ENCODE data around the gene TLX2.
A peak's percentile ranks its signal among the peaks of the same experiment; 100 is the strongest.

TLX2 gene

DNA sequence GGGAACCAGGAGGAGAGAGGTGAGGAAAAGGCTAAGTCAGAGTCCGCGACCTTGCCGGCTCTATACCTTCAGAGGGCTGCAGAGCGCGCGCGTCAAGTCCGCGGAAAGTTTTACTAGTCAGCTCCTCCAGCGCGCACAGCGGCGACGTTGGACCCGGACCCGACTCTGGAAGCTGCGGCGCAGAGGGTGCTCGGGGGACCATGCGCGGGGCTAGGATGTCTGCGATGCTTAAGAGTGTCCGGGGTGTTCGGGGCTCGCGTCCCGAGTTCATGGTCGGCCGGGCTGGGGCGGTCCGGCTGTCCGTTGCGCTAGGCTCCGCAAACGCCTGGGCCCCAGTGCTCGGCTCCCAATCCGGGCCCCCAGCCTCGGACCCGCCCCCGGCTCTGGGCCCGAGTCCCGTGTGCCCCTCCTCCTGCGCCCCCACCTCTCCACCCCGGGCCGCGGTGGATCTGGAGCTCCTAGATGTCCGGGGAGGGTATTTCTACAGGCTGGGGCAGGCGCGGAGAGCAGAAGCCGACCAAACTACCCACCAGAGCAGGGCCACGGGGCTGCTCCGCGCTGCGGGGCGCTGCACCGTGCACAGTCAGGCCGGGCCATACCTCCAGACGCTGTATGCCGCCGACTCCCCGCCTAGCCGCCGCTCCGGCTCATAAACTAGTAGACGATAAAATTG, 14.8 kb upstream of the TLX2 start, which contains the start of gene LBX2:
TSS of gene LBX2 (minus strand) at position 337 of the 673 bp plus-strand sequence. CDS start at position 271, 66 bp downstream.
- Histone ChIP-seq H3K9ac (ENCODE audit: low read length) (no peak within 1 kb of the TSS), H3K27me3 (ENCODE audit: control insufficient read depth, insufficient read depth, low read length) (peaks cover 96% of the 10 kb centered on the region), H3K9me3 (ENCODE audit: control insufficient read depth, low read depth, low read length) (no peaks in the 10 kb centered on the region), H3K36me3 (ENCODE audit: control insufficient read depth, low read depth, low read length) (no peaks in the 10 kb centered on the region), H3K4me1 (ENCODE audit: control insufficient read depth, low read depth, low read length) (peaks cover 37% of the 10 kb centered on the region), H3K4me3 (ENCODE audit: low read length) (peak within 1 kb of the TSS; percentile 55), H3K27ac (ENCODE audit: low read length) (no peak within 1 kb of the TSS)

DNA sequence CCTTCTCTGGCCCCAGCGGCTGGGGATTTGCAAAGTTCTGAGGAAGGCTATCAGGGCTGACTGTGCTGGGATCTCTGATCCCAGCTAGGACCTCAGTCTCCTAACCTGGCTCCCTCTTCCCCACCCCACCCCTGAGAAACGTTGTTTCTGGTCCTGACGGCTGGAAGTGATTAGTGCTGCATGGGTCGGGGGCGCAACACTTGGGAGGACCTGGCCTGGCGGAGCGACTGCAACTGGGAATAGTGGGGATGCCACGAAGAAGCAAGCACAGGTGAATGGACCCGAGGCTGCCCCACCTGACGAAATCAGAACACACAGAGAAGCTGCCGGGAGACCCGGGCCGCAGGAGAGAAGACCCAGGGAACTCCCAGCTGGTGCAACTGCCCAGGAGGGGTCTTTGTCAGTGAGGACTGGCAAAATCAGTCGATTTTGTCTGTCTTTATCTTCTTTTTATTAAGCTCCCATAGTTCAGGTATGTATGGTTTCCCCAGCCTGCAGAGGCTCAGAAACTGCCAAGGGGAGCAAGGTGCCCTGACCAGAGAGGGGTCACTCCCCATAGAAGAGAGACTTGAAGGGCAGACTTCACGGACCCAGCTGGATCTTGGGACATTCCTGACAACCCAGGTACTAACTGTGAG, 14.2 kb upstream of the TLX2 start:
- Histone ChIP-seq H3K36me3 (ENCODE audit: control insufficient read depth, low read depth, low read length) (peaks cover under 1% of the 10 kb centered on the region), H3K27ac (ENCODE audit: low read length) (no peak overlapping the region), H3K9me3 (ENCODE audit: control insufficient read depth, low read depth, low read length) (no peaks in the 10 kb centered on the region), H3K4me1 (ENCODE audit: control insufficient read depth, low read depth, low read length) (peaks cover 37% of the 10 kb centered on the region), H3K27me3 (ENCODE audit: control insufficient read depth, insufficient read depth, low read length) (peaks cover 100% of the 10 kb centered on the region), H3K9ac (ENCODE audit: low read length) (no peak overlapping the region), H3K4me3 (ENCODE audit: low read length) (peak overlapping the region; percentile 55)

DNA sequence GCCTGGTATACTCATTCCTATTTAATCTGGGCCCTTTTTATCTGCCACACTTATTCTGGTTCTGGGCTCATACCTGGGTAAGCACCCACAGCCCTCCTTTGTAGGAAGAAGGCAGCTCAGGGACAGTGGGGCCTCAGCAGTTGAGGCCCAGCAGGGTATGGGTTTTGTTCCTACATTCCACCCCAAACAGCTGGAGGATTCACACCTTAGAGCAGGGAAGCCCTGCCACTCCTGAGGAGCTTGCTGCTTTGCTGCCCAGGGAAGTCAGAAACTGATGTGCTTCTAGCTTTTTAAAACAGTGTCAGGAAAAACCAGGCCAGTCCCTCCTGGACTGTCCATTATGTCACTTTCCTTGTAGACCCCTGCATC, 13.7 kb upstream of the TLX2 start:
- Histone ChIP-seq H3K36me3 (ENCODE audit: control insufficient read depth, low read depth, low read length) (peaks cover 6% of the 10 kb centered on the region), H3K27ac (ENCODE audit: low read length) (no peak overlapping the region), H3K9me3 (ENCODE audit: control insufficient read depth, low read depth, low read length) (no peaks in the 10 kb centered on the region), H3K27me3 (ENCODE audit: control insufficient read depth, insufficient read depth, low read length) (peaks cover 100% of the 10 kb centered on the region), H3K4me1 (ENCODE audit: control insufficient read depth, low read depth, low read length) (peaks cover 37% of the 10 kb centered on the region), H3K4me3 (ENCODE audit: low read length) (no peak overlapping the region), H3K9ac (ENCODE audit: low read length) (no peak overlapping the region)

DNA sequence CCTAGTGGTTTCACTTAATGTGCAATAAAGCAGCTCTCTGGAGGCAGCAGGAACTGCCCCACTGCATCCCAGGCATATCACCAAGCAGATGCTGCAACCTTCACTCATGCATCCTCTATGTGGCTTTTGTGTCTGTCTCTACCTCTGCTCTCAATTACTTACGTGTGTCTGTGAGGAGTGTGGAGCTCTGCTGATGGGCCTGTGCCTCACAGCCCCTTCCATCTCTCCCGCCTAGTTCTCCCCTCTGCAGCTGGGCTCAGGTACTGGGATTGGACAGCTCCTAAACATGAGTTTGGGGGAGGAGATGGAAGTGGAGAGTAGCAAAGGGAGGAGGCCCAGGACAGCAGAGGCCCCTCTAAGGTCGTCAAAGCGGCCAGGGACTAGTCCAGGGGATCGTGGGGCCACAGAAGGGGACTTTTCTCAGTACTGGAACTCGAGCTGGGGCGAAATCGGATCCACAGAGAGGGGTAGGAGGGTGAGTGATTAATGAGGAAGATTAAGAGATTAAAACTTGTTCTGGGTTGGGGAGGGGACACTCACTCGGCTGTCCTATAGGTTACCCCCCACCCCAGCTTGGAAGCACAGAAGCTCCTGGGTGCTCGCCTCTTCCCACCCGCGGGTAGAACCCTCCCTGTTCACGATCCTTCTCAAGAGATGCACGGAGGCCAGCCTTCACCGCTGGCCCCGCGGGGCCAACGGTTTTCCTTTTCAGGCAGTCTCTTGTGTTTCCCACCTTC, 12.7 kb upstream of the TLX2 start:
- H3K4me3 ChIP-seq (ENCODE audit: low read length) = peak overlapping the region; percentile 52
- peaks cover 10% of the 10 kb centered on the region for H3K36me3 ChIP-seq (ENCODE audit: control insufficient read depth, low read depth, low read length)
- peaks cover 100% of the 10 kb centered on the region for H3K27me3 ChIP-seq (ENCODE audit: control insufficient read depth, insufficient read depth, low read length)
- no peaks in the 10 kb centered on the region for H3K9me3 ChIP-seq (ENCODE audit: control insufficient read depth, low read depth, low read length)
- peaks cover 37% of the 10 kb centered on the region for H3K4me1 ChIP-seq (ENCODE audit: control insufficient read depth, low read depth, low read length)
- H3K27ac ChIP-seq (ENCODE audit: low read length) = no peak overlapping the region
- no peak overlapping the region for H3K9ac ChIP-seq (ENCODE audit: low read length)

DNA sequence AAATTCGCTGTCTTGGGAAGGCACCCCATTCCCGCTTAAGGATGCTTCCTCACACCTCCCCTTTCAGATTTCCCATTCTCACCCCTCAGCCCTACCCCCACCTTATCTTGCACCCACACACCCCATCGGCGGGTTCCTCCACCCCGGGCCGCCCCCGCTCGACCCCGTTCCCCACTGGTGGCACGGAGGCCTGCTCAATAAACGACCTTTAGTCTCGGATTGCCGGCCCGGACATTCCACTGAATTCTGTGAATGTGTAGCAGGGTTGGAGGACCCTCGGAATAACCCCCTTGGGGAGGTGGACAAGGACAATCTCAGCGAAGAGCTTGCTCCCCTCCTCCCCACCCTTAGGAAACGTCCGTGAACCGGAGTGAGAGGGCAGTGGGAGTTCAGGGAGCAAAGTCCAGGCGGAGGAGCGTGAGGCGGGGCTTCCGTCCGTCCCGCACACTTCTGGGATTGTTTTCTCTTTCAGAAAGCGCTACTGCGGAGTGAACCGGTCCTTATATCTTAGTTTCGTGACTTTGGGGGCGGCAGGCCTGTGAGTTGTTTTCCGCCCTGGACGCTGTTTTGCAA, 12.0 kb upstream of the TLX2 start:
- no peak overlapping the region for H3K27ac ChIP-seq (ENCODE audit: low read length)
- no peaks in the 10 kb centered on the region for H3K9me3 ChIP-seq (ENCODE audit: control insufficient read depth, low read depth, low read length)
- peak overlapping the region; percentile 52 for H3K4me3 ChIP-seq (ENCODE audit: low read length)
- no peak overlapping the region for H3K9ac ChIP-seq (ENCODE audit: low read length)
- H3K27me3 ChIP-seq (ENCODE audit: control insufficient read depth, insufficient read depth, low read length) = peaks cover 96% of the 10 kb centered on the region
- H3K4me1 ChIP-seq (ENCODE audit: control insufficient read depth, low read depth, low read length) = peaks cover 42% of the 10 kb centered on the region
- H3K36me3 ChIP-seq (ENCODE audit: control insufficient read depth, low read depth, low read length) = peaks cover 10% of the 10 kb centered on the region

DNA sequence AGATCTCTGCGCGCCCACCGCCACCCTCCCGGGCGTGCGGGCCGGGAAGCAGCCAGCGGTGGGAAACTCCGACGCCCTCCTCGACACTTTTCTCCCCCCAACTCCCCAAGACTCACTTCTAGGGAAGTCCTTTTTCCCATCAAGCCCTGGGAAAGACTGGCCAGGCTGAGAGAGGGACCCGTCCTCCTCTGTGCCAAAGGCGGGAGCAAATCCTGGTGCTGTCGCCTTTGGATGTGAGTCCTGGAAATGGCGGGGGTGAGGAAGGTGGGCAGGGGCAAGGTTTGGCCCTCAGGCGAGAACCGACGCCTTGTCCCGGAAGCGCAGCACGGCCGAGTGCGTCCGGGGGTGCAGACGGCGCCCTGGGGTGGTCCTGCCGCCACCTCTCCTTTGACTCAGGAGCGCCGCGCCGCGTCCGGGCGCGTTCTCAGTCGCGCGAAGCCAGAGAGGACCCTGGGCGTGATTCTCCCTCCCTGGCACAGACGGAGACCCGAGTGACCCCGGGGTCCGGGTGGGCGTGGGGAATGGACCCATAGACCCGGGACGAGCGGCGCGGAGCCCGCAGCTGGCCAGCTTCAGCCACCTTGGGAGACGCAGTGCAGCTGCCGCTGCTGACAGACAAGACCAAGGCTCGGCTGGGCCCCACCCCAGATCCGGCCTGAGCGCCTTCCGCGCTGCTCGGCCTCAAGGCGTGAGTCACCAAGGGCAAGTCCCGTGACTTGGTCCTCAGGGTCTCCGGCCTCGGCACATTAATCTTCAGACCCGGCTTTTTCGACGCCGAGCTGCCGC, 11.3 kb upstream of the TLX2 start:
- Histone ChIP-seq H3K9me3 (ENCODE audit: control insufficient read depth, low read depth, low read length) (no peaks in the 10 kb centered on the region), H3K27ac (ENCODE audit: low read length) (no peak overlapping the region), H3K36me3 (ENCODE audit: control insufficient read depth, low read depth, low read length) (peaks cover 10% of the 10 kb centered on the region), H3K9ac (ENCODE audit: low read length) (no peak overlapping the region), H3K4me3 (ENCODE audit: low read length) (peak overlapping the region; percentile 52), H3K4me1 (ENCODE audit: control insufficient read depth, low read depth, low read length) (peaks cover 42% of the 10 kb centered on the region), H3K27me3 (ENCODE audit: control insufficient read depth, insufficient read depth, low read length) (peaks cover 90% of the 10 kb centered on the region)

DNA sequence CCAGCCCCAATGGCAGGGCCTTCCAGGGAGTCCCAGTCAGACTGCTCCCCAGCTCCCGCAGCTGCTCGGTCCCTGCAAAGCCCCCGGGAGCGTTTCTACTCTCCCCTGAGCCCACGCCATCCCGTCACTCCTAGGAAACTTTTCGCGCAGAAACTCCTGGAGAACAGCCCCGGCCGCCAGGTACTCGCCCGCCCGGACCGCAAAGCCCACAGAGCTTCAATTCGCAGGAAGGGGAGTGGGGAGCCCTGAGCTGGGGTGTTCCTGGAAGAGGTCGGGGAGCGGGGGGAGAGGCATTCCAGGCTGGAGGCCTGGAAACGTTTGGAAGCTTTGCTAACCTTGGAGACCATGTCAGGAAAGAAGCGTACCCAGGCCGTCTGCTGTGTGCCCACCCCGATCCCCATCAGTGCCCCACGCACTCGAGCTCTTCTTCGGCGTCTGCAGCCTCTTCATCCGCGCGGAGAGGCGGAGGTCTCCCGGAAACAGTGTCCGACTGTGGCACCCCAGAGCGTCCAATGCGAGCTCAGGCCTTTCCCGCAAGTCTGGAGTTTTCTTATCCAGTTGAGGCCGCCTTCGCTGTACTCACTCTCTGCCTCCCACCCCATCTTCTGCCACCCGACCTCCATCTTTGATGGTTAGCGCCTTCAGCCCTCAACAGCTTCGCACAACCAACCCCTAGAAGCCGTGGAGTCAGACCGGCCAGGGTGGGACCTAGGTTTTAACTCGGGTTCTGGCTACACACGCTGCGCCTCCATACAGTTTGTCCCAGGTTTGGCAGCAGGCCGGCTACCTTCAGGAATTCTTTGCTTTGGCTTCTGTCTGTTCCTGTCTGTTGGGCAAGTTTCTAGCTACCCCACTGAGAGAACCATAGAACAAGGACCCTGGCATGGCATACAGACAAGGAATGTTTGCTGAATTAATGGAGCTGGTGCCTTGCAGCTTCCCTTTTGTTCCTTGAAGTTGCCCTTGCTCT, 10.5 kb upstream of the TLX2 start:
- Histone ChIP-seq H3K27me3 (ENCODE audit: control insufficient read depth, insufficient read depth, low read length) (peaks cover 90% of the 10 kb centered on the region), H3K9me3 (ENCODE audit: control insufficient read depth, low read depth, low read length) (no peaks in the 10 kb centered on the region), H3K4me3 (ENCODE audit: low read length) (peak overlapping the region; percentile 52), H3K27ac (ENCODE audit: low read length) (no peak overlapping the region), H3K4me1 (ENCODE audit: control insufficient read depth, low read depth, low read length) (peaks cover 44% of the 10 kb centered on the region), H3K9ac (ENCODE audit: low read length) (no peak overlapping the region), H3K36me3 (ENCODE audit: control insufficient read depth, low read depth, low read length) (peaks cover 10% of the 10 kb centered on the region)

DNA sequence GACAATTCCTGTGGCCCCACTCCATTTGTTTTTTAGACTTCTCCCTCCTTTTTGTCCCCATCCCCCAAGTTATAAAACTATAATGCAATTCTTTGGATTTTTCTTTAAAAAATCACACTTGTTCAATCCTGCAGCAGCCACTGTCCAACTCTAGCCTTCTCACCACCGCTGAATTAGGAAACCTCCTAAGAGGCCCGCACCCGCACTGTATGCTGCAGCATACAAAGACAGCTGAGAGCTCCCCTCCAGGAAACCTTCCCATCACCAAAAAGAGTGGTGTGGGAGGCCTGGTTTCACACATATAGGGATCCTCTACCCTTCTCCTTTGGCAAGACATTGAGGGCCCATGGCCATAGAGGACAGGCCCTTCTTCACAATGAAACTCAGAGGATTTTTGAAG, 9.7 kb upstream of the TLX2 start:
- H3K27me3 ChIP-seq (ENCODE audit: control insufficient read depth, insufficient read depth, low read length) = peaks cover 90% of the 10 kb centered on the region
- peaks cover 10% of the 10 kb centered on the region for H3K36me3 ChIP-seq (ENCODE audit: control insufficient read depth, low read depth, low read length)
- no peak overlapping the region for H3K4me3 ChIP-seq (ENCODE audit: low read length)
- no peaks in the 10 kb centered on the region for H3K9me3 ChIP-seq (ENCODE audit: control insufficient read depth, low read depth, low read length)
- peaks cover 40% of the 10 kb centered on the region for H3K4me1 ChIP-seq (ENCODE audit: control insufficient read depth, low read depth, low read length)
- H3K27ac ChIP-seq (ENCODE audit: low read length) = no peak overlapping the region
- no peak overlapping the region for H3K9ac ChIP-seq (ENCODE audit: low read length)

DNA sequence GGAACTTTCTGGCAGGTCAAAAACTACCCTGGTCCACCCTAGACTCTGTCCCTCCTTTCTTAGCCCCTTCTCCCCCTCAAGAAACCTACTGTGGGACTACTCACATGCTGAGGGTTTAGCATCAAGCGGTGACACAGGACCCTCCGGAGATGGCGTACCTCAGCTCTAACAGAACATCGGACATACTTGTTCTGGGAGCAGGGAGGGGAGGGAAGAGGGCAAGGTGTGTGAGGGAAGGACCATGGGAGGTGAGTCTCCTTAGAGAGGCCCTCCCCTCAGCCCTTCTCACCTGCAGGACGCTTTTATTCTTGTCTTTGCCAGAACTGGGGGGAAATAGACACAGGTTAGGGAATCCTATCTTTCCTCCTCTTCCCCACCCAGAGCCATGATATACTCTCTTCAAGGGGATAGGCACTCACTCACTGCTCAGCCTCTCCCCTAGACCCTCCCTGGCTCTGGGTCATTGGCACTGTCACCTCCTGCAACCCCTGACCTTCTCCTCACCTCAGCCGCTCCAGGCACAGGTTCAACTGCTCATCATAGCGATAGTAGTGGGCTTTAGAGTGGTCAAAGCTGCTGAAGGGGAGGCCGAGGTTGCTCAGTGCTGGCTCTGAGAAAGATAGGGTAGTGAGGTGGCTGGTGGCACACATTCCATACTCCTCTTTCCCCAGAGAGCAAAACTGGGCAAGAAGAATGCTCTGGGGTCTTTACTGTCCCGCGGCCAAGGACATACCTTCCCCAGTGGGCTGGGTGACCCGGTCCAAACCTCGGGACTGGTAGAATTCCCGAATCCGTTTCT, 8.6 kb upstream of the TLX2 start:
- no peak overlapping the region for H3K9ac ChIP-seq (ENCODE audit: low read length)
- no peaks in the 10 kb centered on the region for H3K9me3 ChIP-seq (ENCODE audit: control insufficient read depth, low read depth, low read length)
- no peak overlapping the region for H3K27ac ChIP-seq (ENCODE audit: low read length)
- H3K4me1 ChIP-seq (ENCODE audit: control insufficient read depth, low read depth, low read length) = peaks cover 33% of the 10 kb centered on the region
- peaks cover 10% of the 10 kb centered on the region for H3K36me3 ChIP-seq (ENCODE audit: control insufficient read depth, low read depth, low read length)
- H3K4me3 ChIP-seq (ENCODE audit: low read length) = no peak overlapping the region
- peaks cover 90% of the 10 kb centered on the region for H3K27me3 ChIP-seq (ENCODE audit: control insufficient read depth, insufficient read depth, low read length)

Measured in iPS-18a (cell line).